GM12878 (cell line): ENCODE results near the gene REEP1. TPM values are rescaled to one million over a fixed set of nuclear protein-coding genes. Genes with fewer than 3 reads are reported as not detected.

Experiments
- ATF2 ChIP-seq: IDR thresholded peaks from 2 replicates; pipeline ENCODE4 v1.6.1; 2012; ENCODE audit warnings: low read length, inconsistent platforms
- BMI1 ChIP-seq: fragments of 450-650 bp; IDR thresholded peaks from 2 replicates; pipeline ENCODE4 v1.6.1; 2016; ENCODE audit warnings: mild to moderate bottlenecking, moderate library complexity, borderline replicate concordance
- CREM ChIP-seq: IDR thresholded peaks from 2 replicates; pipeline ENCODE4 v1.6.1; 2014; ENCODE audit warnings: antibody characterized with exemption, low read depth
- FOXK2 ChIP-seq: fragments of 450-650 bp; IDR thresholded peaks from 2 replicates; pipeline ENCODE4 v1.6.1; 2017; ENCODE audit warnings: mild to moderate bottlenecking, moderate library complexity
- HDAC6 ChIP-seq: fragments of 200-600 bp; sonication (generic); IDR thresholded peaks from one replicate; pipeline ENCODE4 v1.8.0; 2017; ENCODE audit warnings: antibody characterized with exemption; ENCODE audit not compliant: unreplicated experiment
- HDGF ChIP-seq: fragments of 450-650 bp; IDR thresholded peaks from 2 replicates; pipeline ENCODE4 v1.6.1; 2016; ENCODE audit warnings: antibody characterized with exemption
- IRF4 ChIP-seq: IDR thresholded peaks from 2 replicates; pipeline ENCODE4 v1.6.1; 2011; ENCODE audit warnings: low read depth, low read length
- NR2F1 ChIP-seq: fragments of 450-650 bp; conservative IDR thresholded peaks from 2 replicates; pipeline ENCODE4 v1.6.1; 2017; ENCODE audit warnings: mild to moderate bottlenecking
- PAX5 ChIP-seq: IDR thresholded peaks from 2 replicates; pipeline ENCODE4 v1.6.1; 2011; ENCODE audit warnings: low read depth, low read length, borderline replicate concordance
- POLR2AphosphoS2 ChIP-seq: IDR thresholded peaks from 2 replicates; pipeline ENCODE4 v1.6.1; 2011; ENCODE audit warnings: low read depth, mild to moderate bottlenecking, low read length, improper control_type of control experiment, moderate library complexity
- STAT3 ChIP-seq: IDR thresholded peaks from 2 replicates; pipeline ENCODE4 v1.6.1; 2011; ENCODE audit warnings: low read depth, low read length, improper control_type of control experiment
- USF2 ChIP-seq: IDR thresholded peaks from 2 replicates; pipeline ENCODE4 v1.6.1; 2011; ENCODE audit warnings: low read depth, low read length, improper control_type of control experiment, borderline replicate concordance
- WRNIP1 ChIP-seq: IDR thresholded peaks from 2 replicates; pipeline ENCODE4 v1.6.1; 2011; ENCODE audit warnings: low read depth, low read length, improper control_type of control experiment, borderline replicate concordance
- YBX1 ChIP-seq: fragments of 450-650 bp; IDR thresholded peaks from 2 replicates; pipeline ENCODE4 v1.6.1; 2016; ENCODE audit warnings: antibody characterized with exemption
- ZNF24 ChIP-seq: fragments of 450-650 bp; IDR thresholded peaks from 2 replicates; pipeline ENCODE4 v1.6.1; 2017; ENCODE audit warnings: antibody characterized with exemption, mild to moderate bottlenecking
- ZNF274 ChIP-seq: IDR thresholded peaks from one replicate; pipeline ENCODE4 v1.8.0; 2011; ENCODE audit not compliant: insufficient read length, insufficient read depth
- ZNF622 ChIP-seq: fragments of 450-650 bp; IDR thresholded peaks from 2 replicates; pipeline ENCODE4 v1.6.1; 2017; ENCODE audit warnings: mild to moderate bottlenecking, inconsistent platforms
- ZNF687 ChIP-seq: fragments of 450-650 bp; IDR thresholded peaks from 2 replicates; pipeline ENCODE4 v1.6.1; 2017; ENCODE audit warnings: mild to moderate bottlenecking, moderate library complexity
- polyA plus RNA-seq, 11 experiments: library from polyadenylated mRNA; depleted of rRNA in 4 of 11; unstranded in 6 of 11; stranded (reverse) in 5 of 11; fragments of >200 nt; fragmentation: Nextera tagmentation in 4 of 11; fragmentation: Illumina TruSeq in 1 of 11; extraction: Ambion mirVana in 4 of 11; extraction: Trizol in 1 of 11; gene quantifications; 1 replicate in 1 of 11; 2 replicates in 10 of 11; pipeline versions ENCODE4 v1.2.1 to v1.2.3, GENCODE V29; 2011 to 2016; ENCODE audit warnings: inconsistent platforms in 2 of 11, missing spikeins in 2 of 11, low read depth in 1 of 11
- total RNA-seq, 4 experiments: library from RNA; depleted of rRNA in 3 of 4; stranded (reverse); fragments of >200 nt in 3 of 4; fragmentation: Illumina TruSeq in 1 of 4; extraction: Trizol in 1 of 4; gene quantifications; 2 replicates each; pipeline versions ENCODE4 v1.2.1 to v1.2.3, GENCODE V29; 2013 to 2021
- TF ChIP-seq, protein P1 (sequence below): fragments of 450-650 bp; IDR thresholded peaks from 2 replicates; pipeline ENCODE4 v1.6.1; 2017; ENCODE audit warnings: borderline replicate concordance
- TF ChIP-seq, protein P2 (sequence below): fragments of 450-650 bp; formaldehyde crosslinking; IDR thresholded peaks from 2 replicates; pipeline ENCODE4 v1.5.0; 2022; ENCODE audit warnings: mild to moderate bottlenecking, missing genetic modification characterization

REEP1 gene
- total and polyA plus RNA-seq, 10 of the 15 experiments (the other 5 are each of a cell fraction or from before 2014, with no cell fraction given): 0.02 to 0.30 (median 0.09) TPM; not detected in 1

GRCh38 chr2:86274265-86274917, 63.0 kb downstream of the REEP1 start (continued):
- TF ChIP-seq, protein P1, sequence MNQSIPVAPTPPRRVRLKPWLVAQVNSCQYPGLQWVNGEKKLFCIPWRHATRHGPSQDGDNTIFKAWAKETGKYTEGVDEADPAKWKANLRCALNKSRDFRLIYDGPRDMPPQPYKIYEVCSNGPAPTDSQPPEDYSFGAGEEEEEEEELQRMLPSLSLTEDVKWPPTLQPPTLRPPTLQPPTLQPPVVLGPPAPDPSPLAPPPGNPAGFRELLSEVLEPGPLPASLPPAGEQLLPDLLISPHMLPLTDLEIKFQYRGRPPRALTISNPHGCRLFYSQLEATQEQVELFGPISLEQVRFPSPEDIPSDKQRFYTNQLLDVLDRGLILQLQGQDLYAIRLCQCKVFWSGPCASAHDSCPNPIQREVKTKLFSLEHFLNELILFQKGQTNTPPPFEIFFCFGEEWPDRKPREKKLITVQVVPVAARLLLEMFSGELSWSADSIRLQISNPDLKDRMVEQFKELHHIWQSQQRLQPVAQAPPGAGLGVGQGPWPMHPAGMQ: no peak
- TF ChIP-seq USF2 (no peak), PAX5 (0 out of 2 replicates have a peak, but pooled peaks have one; percentile 68), ZNF24 (0 out of 2 replicates have a peak, but pooled peaks have one; percentile 21), IRF4 (peak; percentile 74), POLR2AphosphoS2 (no peak), FOXK2 (no peak), YBX1 (no peak), ATF2 (peak; percentile 39; the same call in 1 of the 2 replicates), HDGF (0 out of 2 replicates have a peak, but pooled peaks have one; percentile 11), WRNIP1 (no peak), BMI1 (peak; percentile 46; the same call in 1 of the 2 replicates), ZNF274 (no peak), HDAC6 (no peak), CREM (peak; percentile 76; the same call in 1 of the 2 replicates), NR2F1 (peak; percentile 97), ZNF687 (peak; percentile 75), ZNF622 (no peak), STAT3 (no peak)
- TF ChIP-seq, protein P2, sequence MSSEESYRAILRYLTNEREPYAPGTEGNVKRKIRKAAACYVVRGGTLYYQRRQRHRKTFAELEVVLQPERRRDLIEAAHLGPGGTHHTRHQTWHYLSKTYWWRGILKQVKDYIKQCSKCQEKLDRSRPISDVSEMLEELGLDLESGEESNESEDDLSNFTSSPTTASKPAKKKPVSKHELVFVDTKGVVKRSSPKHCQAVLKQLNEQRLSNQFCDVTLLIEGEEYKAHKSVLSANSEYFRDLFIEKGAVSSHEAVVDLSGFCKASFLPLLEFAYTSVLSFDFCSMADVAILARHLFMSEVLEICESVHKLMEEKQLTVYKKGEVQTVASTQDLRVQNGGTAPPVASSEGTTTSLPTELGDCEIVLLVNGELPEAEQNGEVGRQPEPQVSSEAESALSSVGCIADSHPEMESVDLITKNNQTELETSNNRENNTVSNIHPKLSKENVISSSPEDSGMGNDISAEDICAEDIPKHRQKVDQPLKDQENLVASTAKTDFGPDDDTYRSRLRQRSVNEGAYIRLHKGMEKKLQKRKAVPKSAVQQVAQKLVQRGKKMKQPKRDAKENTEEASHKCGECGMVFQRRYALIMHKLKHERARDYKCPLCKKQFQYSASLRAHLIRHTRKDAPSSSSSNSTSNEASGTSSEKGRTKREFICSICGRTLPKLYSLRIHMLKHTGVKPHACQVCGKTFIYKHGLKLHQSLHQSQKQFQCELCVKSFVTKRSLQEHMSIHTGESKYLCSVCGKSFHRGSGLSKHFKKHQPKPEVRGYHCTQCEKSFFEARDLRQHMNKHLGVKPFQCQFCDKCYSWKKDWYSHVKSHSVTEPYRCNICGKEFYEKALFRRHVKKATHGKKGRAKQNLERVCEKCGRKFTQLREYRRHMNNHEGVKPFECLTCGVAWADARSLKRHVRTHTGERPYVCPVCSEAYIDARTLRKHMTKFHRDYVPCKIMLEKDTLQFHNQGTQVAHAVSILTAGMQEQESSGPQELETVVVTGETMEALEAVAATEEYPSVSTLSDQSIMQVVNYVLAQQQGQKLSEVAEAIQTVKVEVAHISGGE (CRISPR knock-in tag): no peak
